Dermis lymphatic vessel endothelial cell (primary cell): ENCODE results near the gene DNAJB13. TPM values are rescaled to one million over a fixed set of nuclear protein-coding genes. Genes with fewer than 3 reads are reported as not detected.

Source experiments
- total RNA-seq: library from RNA; depleted of rRNA; stranded (reverse); fragments of >200 nt; gene quantifications from 2 replicates; pipeline ENCODE4 v1.2.1, GENCODE V29; 2014

DNAJB13 gene, protein sequence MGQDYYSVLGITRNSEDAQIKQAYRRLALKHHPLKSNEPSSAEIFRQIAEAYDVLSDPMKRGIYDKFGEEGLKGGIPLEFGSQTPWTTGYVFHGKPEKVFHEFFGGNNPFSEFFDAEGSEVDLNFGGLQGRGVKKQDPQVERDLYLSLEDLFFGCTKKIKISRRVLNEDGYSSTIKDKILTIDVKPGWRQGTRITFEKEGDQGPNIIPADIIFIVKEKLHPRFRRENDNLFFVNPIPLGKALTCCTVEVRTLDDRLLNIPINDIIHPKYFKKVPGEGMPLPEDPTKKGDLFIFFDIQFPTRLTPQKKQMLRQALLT
- not detected in 2 replicates for total RNA-seq

DNA sequence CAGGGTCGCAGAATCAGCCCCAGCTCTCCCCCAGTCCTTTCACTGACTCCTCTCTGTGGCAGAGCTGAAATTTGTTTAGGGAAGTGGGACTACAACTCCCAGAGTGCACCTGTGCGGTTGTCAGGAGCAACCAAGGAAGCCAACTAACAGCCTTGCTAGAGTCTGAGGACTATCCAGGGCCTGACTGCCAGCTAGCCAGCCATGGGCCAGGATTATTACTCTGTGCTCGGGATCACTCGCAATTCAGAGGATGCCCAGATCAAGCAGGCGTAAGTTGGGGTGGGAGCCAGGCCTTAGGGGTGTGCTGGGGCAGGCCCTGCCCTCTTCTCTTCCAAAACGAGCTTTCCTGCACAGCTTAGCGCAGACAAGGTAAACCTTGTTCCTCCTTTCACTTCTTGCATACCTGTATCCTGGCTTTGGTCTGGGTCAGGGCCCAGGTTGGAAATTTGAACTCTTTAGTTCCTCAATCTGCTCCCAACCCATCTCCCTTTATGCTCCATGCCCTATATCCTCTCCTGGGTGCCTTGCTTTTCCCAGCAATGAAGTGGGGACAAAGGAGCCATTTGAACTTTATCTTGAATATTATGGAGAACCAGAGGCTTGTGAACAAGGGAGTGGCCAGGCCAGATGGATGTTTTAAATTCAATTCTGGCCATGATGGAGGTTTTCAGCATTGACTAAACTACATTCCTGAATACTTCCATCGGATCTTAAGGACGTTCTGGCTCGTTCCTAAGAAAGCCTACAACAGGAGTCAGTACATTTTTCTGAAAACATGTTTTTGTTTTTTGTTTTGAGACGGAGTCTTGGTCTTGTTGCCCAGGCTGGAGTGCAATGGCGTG is at the start of gene DNAJB13:
TSS of gene DNAJB13 (plus strand) at position 158 of the 842 bp plus-strand sequence. CDS start at position 202, 44 bp downstream.

DNA sequence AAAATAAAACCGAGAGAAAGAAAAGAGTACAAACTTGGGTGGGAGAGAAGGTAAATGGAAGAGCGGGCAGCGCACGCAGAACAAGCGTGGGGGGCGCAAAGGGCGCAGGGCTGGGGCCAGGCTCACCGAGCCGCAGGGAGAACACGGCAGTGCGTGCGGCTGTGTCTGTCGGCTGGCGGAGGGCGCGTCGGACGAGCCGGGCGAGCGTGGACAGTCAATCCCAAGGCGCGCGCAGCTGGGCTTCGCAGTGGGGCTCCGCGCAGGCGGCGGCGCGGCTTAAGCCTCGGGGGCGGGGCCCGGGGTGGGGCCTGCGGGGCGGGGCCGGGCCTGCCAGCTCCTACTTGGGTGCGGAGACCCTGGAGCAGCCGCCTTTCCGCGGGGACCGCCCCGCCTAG is 31.8 kb downstream of the DNAJB13 start, which contains the start of gene UCP2:
TSS of gene UCP2 (minus strand) at position 249 of the 395 bp plus-strand sequence. CDS start 4,465 bp downstream, outside the sequence.

DNA sequence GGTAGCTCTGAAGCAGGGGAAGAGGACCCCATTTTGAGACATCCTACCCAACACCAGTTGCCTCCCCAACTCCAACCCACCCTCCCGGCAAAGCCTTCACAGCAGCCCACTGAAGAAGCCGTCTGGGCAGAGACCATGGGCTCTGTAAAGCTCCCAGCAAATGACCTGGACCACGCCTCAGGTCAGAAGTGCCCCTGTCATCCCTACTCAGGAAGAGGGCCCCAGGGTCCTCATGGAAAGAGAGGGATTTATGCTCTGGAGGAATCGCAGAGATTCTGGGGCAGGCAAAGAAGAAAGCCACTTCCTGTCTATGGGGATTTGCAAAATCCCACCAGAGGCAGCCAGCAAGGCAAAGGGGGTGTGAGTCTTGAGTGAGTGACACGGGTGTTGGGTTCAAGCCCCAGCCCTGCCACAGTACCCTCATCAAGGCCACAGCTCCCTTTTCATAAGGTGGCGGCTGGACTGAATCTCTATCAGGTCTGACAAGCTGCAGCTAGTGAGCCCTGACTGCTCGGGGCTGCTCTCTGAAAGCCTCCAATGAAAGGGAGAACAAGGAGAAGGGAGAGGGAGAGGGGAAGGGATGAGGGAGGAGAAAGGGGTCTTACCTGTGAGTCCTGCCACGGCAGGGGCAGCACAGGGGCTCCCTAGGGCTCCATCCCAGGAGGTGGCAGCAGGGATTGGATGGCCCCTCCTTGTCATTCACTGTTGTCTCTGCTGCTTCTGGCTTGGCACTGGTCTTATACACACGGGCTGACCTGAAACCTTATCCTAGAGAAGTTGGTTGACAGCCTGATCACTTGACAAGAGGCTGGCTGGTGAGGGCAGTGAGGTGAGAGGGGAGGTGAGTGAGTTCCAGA is 57.8 kb downstream of the DNAJB13 start, which contains the start of gene UCP3:
TSS of gene UCP3 (minus strand) at position 713 of the 857 bp plus-strand sequence. CDS start 2,043 bp downstream, outside the sequence.

Other genes starting within 250 kb of the DNAJB13 start
- gene RAB6A, start 190.0 kb upstream of the DNAJB13 start, total RNA-seq = 104 and 109 TPM in 2 replicates
- gene MRPL48, start 163.2 kb upstream of the DNAJB13 start, total RNA-seq = 23.6 and 33.3 TPM in 2 replicates
- 39.1 and 42.5 TPM in 2 replicates for gene COA4, start 74.2 kb upstream of the DNAJB13 start, total RNA-seq
- 5.2 and 6.6 TPM in 2 replicates for gene PAAF1, start 74.0 kb upstream of the DNAJB13 start, total RNA-seq
- gene UCP2, start 31.8 kb downstream of the DNAJB13 start, total RNA-seq = 1.3 and 2.1 TPM in 2 replicates
- 0.22 and 0.26 TPM in 2 replicates for gene UCP3, start 58.1 kb downstream of the DNAJB13 start, total RNA-seq
- 7.8 and 11.0 TPM in 2 replicates for gene C2CD3, start 220.0 kb downstream of the DNAJB13 start, total RNA-seq
- gene PPME1, start 220.3 kb downstream of the DNAJB13 start, total RNA-seq = 18.4 and 21.0 TPM in 2 replicates